CD14-positive monocyte (primary cell): ENCODE measurements around the gene UCP3. TPM values are rescaled to one million over a fixed set of nuclear protein-coding genes. Genes with fewer than 3 reads are reported as not detected.

ENCODE experiments used
- DNase-seq, 3 donors: peaks; one replicate each; pipeline ENCODE4 v3.0.0-alpha.2; 2011 to 2022
- H2AFZ ChIP-seq: 2 replicates; pipeline ENCODE4 v1.6.0; 2012; ENCODE audit warnings: mild to moderate bottlenecking, low read depth, low read length, inconsistent platforms; ENCODE audit not compliant: insufficient read depth, poor library complexity, severe bottlenecking
- H3K27ac ChIP-seq, 2 donors: 1 replicate in 1 of 2; 2 replicates in 1 of 2; pipeline ENCODE4 v1.5.1; 2012 to 2013; ENCODE audit warnings: low read length in 2 of 2, control low read depth in 1 of 2, inconsistent platforms in 1 of 2, low read depth in 1 of 2, mild to moderate bottlenecking in 1 of 2
- H3K27me3 ChIP-seq, 2 donors: one replicate each; pipeline versions ENCODE4 v1.6.0 to v1.6.1; 2011 to 2013; ENCODE audit warnings: low read length in 2 of 2; ENCODE audit not compliant: control insufficient read depth in 2 of 2, insufficient read depth in 2 of 2
- H3K36me3 ChIP-seq, 2 donors: replicated peaks in 1 of 2; 1 replicate in 1 of 2; 2 replicates in 1 of 2; pipeline versions ENCODE4 v1.5.1 to v1.6.1; 2012 to 2013; ENCODE audit warnings: low read length in 2 of 2, control low read depth in 1 of 2, inconsistent platforms in 1 of 2, mild to moderate bottlenecking in 1 of 2; ENCODE audit not compliant: insufficient read depth in 2 of 2, control insufficient read depth in 1 of 2
- H3K4me1 ChIP-seq, 2 donors: 1 replicate in 1 of 2; 2 replicates in 1 of 2; pipeline versions ENCODE4 v1.5.1 to v1.6.1; 2012 to 2013; ENCODE audit warnings: low read length in 2 of 2, control low read depth in 1 of 2, inconsistent platforms in 1 of 2, mild to moderate bottlenecking in 1 of 2, moderate library complexity in 1 of 2; ENCODE audit not compliant: insufficient read depth in 2 of 2, control insufficient read depth in 1 of 2
- H3K4me2 ChIP-seq: replicated peaks from 2 replicates; pipeline ENCODE3; 2012; ENCODE audit warnings: low read length, moderate library complexity, mild to moderate bottlenecking; ENCODE audit not compliant: poor library complexity, severe bottlenecking; ENCODE audit errors: extremely low read depth
- H3K4me3 ChIP-seq, 3 experiments: fragments of 200-600 bp in 1 of 3; sonication (generic) in 1 of 3; replicated peaks in 1 of 3; 1 replicate in 2 of 3; 2 replicates in 1 of 3; pipeline ENCODE4 v1.5.1; 2011 to 2013; ENCODE audit warnings: low read length in 3 of 3, mild to moderate bottlenecking in 3 of 3, control low read depth in 2 of 3, low read depth in 2 of 3, inconsistent platforms in 1 of 3, moderate library complexity in 1 of 3
- H3K79me2 ChIP-seq: 2 replicates; pipeline ENCODE4 v1.6.0; 2012; ENCODE audit warnings: mild to moderate bottlenecking, control low read depth, inconsistent platforms, low read length, moderate library complexity; ENCODE audit not compliant: insufficient read depth
- H3K9ac ChIP-seq: 2 replicates; pipeline ENCODE4 v1.6.0; 2017; ENCODE audit warnings: low read length, mild to moderate bottlenecking; ENCODE audit not compliant: insufficient read depth, poor library complexity, severe bottlenecking
- H3K9me3 ChIP-seq, 2 donors: replicated peaks in 1 of 2; 1 replicate in 1 of 2; 2 replicates in 1 of 2; pipeline versions ENCODE4 v1.5.1 to v1.6.1; 2012 to 2013; ENCODE audit warnings: low read length in 2 of 2, control low read depth in 1 of 2; ENCODE audit not compliant: control insufficient read depth in 1 of 2, insufficient read depth in 1 of 2
- H4K20me1 ChIP-seq: 2 replicates; pipeline ENCODE4 v1.6.0; 2012; ENCODE audit warnings: mild to moderate bottlenecking, low read length, control low read depth, moderate library complexity; ENCODE audit not compliant: insufficient read depth
- H3K27ac Mint-ChIP-seq, 7 donors: one replicate each; pipeline ENCODE4 v1.8.0; 2020; ENCODE audit warnings: mild to moderate bottlenecking in 7 of 7, mixed read lengths in 7 of 7, moderate library complexity in 6 of 7, inconsistent platforms in 2 of 7
- H3K27me3 Mint-ChIP-seq, 3 donors: one replicate each; pipeline ENCODE4 v1.8.0; 2021 to 2022; ENCODE audit warnings: low read depth in 3 of 3, mild to moderate bottlenecking in 3 of 3, mixed read lengths in 3 of 3, moderate library complexity in 3 of 3, inconsistent platforms in 1 of 3
- H3K36me3 Mint-ChIP-seq, 2 donors: one replicate each; pipeline ENCODE4 v1.8.0; 2020; ENCODE audit warnings: mixed read lengths in 2 of 2, inconsistent platforms in 1 of 2, mild to moderate bottlenecking in 1 of 2
- H3K4me1 Mint-ChIP-seq: one replicate; pipeline ENCODE4 v1.8.0; 2020; ENCODE audit warnings: mild to moderate bottlenecking, mixed read lengths
- H3K4me3 Mint-ChIP-seq, 2 donors: one replicate each; pipeline ENCODE4 v1.8.0; 2020; ENCODE audit warnings: mild to moderate bottlenecking in 2 of 2, mixed read lengths in 2 of 2, moderate library complexity in 1 of 2
- H3K9me3 Mint-ChIP-seq, 7 donors: one replicate each; pipeline ENCODE4 v1.8.0; 2020 to 2022; ENCODE audit warnings: mixed read lengths in 7 of 7, mild to moderate bottlenecking in 6 of 7, moderate library complexity in 6 of 7, inconsistent platforms in 2 of 7
- CTCF ChIP-seq: fragments of 200-600 bp; IDR thresholded peaks from one replicate; pipeline ENCODE4 v1.8.0; 2022; ENCODE audit warnings: antibody characterized with exemption, mild to moderate bottlenecking
- WGBS: methylation state at CpG from one replicate; pipeline ENCODE4 v1.1.5; 2013; ENCODE audit warnings: missing lambda C conversion rate; ENCODE audit not compliant: insufficient coverage; 5-methylcytosine and 5-hydroxymethylcytosine counted together
- intact Hi-C, 2 donors: fragments of 100-400 bp; cut with micrococcal nuclease; formaldehyde crosslinking; loops; one replicate each; pipeline versions ENCODE4 v1.15.0 to v1.15.1; 2023
- polyA plus RNA-seq, 3 donors: library from polyadenylated mRNA; depleted of rRNA in 1 of 3; unstranded in 2 of 3; stranded (reverse) in 1 of 3; fragments of 300-500 nt in 2 of 3; fragments of >200 nt in 1 of 3; fragmentation: Illumina TruSeq in 2 of 3; gene quantifications; 1 replicate in 2 of 3; 2 replicates in 1 of 3; pipeline ENCODE4 v1.2.3, GENCODE V29; 2012 to 2021

UCP3 gene
- polyA plus RNA-seq, 3 donors: 3.8 TPM; not detected in 2

GRCh38 chr11:74011360-74012073 lies 2.6 kb upstream of the UCP3 start:
- H3K4me1 ChIP-seq: peaks cover 15 to 24% of the 10 kb centered on the region in 2 donors
- H2AFZ ChIP-seq: no peak overlapping the region
- peaks cover 0 to 2% (median 0%) of the 10 kb centered on the region in 3 donors for H3K27me3 Mint-ChIP-seq
- H3K36me3 Mint-ChIP-seq: peaks cover 29 to 50% of the 10 kb centered on the region in 2 donors
- H3K4me2 ChIP-seq: no peak overlapping the region
- no peak overlapping the region for H3K9ac ChIP-seq
- H3K4me3 ChIP-seq: no peak overlapping the region
- H3K27ac ChIP-seq: no peak overlapping the region
- H4K20me1 ChIP-seq: no peaks in the 10 kb centered on the region
- peaks cover 7 to 27% of the 10 kb centered on the region in 2 donors for H3K36me3 ChIP-seq
- H3K79me2 ChIP-seq: no peaks in the 10 kb centered on the region
- DNase-seq: no peak
- no peak for TF ChIP-seq CTCF
- H3K27ac Mint-ChIP-seq: peak overlapping the region in 3 of 7 donors; percentile 8 to 68 (median 19)
- H3K9me3 Mint-ChIP-seq: no peaks in the 10 kb centered on the region
- no peaks in the 10 kb centered on the region for H3K27me3 ChIP-seq
- peaks cover 31% of the 10 kb centered on the region for H3K4me1 Mint-ChIP-seq
- intact Hi-C loops: no loop called here
- WGBS: 97% methylated on average over 5 of the region's 8 CpGs
- H3K4me3 Mint-ChIP-seq: no peak overlapping the region
- no peaks in the 10 kb centered on the region for H3K9me3 ChIP-seq

DNA sequence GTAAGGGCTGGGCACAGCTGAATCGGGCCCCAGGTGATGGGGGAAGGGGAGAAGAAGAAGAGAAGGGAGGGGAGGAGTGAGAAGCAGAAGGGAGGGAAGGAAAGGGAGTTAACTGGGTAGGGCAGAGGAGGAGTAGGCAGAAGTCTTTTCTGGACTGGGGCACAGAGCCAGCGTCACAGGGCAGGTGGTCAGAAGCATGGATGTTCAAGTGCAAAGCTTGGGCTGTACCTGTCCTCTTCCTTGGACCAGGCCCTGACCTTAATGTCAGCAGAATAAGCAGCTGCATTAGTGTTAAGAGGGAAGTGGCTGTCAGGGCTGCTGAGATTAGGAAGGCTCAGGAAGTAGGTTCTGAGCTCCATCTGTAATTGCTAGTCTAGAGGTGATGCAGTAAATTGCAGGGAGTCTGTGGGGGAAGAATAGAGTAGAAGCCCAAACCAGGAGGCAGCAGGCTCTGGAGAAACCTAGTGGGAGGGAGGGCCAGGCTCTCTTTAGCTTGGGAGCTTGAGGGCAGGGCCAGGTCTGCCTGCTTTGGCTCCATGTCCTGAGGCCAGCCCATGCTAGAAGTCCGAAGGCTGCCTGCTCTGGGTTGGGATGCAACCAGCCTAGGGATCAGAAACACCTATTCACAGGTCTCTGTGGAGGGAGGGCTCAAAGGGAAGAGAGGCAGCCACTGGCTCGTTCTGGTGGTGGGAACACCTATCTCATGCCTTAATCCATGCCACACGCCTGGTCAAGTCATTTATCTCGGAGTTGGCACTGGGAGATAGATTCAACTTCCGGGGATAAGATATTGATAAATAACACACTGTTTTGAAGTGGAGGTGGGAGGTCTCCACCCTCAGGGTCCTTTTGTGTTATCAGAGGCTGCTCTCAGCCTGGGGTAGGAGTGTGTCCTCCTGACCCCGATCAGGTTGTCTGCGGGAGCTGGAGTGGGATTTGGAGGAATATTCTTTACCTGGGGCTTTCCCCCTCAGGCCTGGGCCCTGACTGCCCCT lies 1.7 kb upstream of the UCP3 start:
- Histone ChIP-seq H2AFZ (no peak overlapping the region), H3K27ac (no peak overlapping the region), H3K4me1 (peaks cover 15 to 21% of the 10 kb centered on the region in 2 donors), H3K36me3 (peaks cover 4 to 19% of the 10 kb centered on the region in 2 donors), H3K9ac (no peak overlapping the region), H4K20me1 (no peaks in the 10 kb centered on the region), H3K4me2 (no peak overlapping the region), H3K27me3 (no peaks in the 10 kb centered on the region), H3K9me3 (no peaks in the 10 kb centered on the region), H3K79me2 (no peaks in the 10 kb centered on the region), H3K4me3 (no peak overlapping the region)
- intact Hi-C loops: no loop called here
- Mint-ChIP-seq H3K4me1 (peaks cover 30% of the 10 kb centered on the region), H3K9me3 (no peaks in the 10 kb centered on the region), H3K27me3 (peaks cover 0 to 2% (median 0%) of the 10 kb centered on the region in 3 donors), H3K36me3 (peaks cover 23 to 42% of the 10 kb centered on the region in 2 donors), H3K27ac (peak overlapping the region in 5 of 7 donors; percentile 55 to 80 (median 73)), H3K4me3 (no peak overlapping the region)
- no peak for TF ChIP-seq CTCF
- no peak for DNase-seq
- 89% methylated on average over 4 of the region's 9 CpGs for WGBS
